ENCODE results near the gene RAB24. TPM values are rescaled to one million over a fixed set of nuclear protein-coding genes. Genes with fewer than 3 reads are reported as not detected.

Gene RAB24
- polyA plus RNA-seq, 1 donor: 77.5 TPM

DNA sequence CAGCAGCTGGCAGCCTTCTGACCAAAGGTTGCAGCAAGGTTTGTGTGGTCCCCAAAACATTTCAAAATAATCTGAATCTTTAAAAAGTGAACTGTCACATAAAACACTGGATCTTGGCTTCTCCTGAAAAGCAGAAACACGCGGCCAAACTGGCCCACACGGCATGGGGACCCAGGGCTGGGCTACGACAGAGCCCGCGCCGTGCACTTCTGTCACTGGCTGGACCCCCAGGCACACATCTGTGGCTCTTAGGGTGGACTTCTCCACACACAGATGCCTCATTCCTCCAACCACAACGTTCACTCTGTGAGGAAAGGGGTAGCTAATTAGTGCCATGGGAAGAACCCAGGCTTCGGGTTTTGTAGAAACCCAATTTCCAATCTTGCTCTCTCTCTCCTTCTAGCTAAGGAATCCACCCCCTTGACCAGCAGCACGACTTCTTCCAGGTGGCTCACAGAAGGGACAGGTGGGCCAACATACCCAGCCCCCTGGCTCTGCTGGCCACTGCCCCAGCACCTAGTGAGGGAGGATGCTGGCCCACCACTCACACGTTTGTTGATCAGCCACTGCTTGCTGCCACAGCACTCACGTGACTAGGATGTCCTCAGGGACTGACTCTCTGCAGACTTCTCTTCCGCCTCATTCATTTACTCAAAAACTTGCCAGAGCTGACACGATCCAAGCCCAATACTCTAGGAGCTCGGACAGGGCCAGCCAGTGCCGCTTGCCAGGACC, 30.1 kb upstream of the RAB24 start:
- H3K4me3 ChIP-seq (ENCODE audit: low read length): no peak overlapping the region
- DNase-seq: no peak
- peaks cover 93% of the 10 kb centered on the region for H3K36me3 ChIP-seq (ENCODE audit: control insufficient read depth, insufficient read depth, low read length)
- H3K27ac ChIP-seq (ENCODE audit: low read length): no peak overlapping the region
- H3K9me3 ChIP-seq (ENCODE audit: control insufficient read depth, low read depth, low read length): no peaks in the 10 kb centered on the region
- no peaks in the 10 kb centered on the region for H3K27me3 ChIP-seq (ENCODE audit: control insufficient read depth, insufficient read depth, low read length)
- WGBS (ENCODE audit: insufficient coverage, low lambda C conversion rate): no CpG with 5 or more reads among the region's 16 CpGs
- no peaks in the 10 kb centered on the region for H3K4me1 ChIP-seq (ENCODE audit: control insufficient read depth, insufficient read depth, low read length)

DNA sequence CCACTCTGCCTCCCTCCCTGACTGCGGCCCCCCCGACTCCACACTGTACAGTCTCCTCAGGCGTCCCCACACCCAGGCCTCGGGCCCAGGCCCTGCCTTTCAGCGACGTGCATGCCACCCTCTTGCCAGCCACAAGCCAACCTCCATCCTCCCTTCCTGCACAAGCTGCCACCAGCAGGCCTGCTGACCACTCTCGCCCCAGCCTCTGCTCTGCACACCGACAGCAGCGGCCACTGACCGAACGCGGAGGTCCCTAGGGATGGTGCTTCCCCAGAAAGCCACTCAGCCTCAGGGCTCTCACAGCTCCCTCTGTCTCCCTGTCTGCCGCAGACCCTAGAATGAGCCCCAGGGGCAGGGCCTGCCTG, 29.4 kb upstream of the RAB24 start:
- peaks cover 89% of the 10 kb centered on the region for H3K36me3 ChIP-seq (ENCODE audit: control insufficient read depth, insufficient read depth, low read length)
- no CpG with 5 or more reads among the region's 13 CpGs for WGBS (ENCODE audit: insufficient coverage, low lambda C conversion rate)
- peaks cover 4% of the 10 kb centered on the region for H3K4me1 ChIP-seq (ENCODE audit: control insufficient read depth, insufficient read depth, low read length)
- no peaks in the 10 kb centered on the region for H3K27me3 ChIP-seq (ENCODE audit: control insufficient read depth, insufficient read depth, low read length)
- no peaks in the 10 kb centered on the region for H3K9me3 ChIP-seq (ENCODE audit: control insufficient read depth, low read depth, low read length)
- H3K4me3 ChIP-seq (ENCODE audit: low read length): no peak overlapping the region
- H3K27ac ChIP-seq (ENCODE audit: low read length): no peak overlapping the region
- DNase-seq: no peak

DNA sequence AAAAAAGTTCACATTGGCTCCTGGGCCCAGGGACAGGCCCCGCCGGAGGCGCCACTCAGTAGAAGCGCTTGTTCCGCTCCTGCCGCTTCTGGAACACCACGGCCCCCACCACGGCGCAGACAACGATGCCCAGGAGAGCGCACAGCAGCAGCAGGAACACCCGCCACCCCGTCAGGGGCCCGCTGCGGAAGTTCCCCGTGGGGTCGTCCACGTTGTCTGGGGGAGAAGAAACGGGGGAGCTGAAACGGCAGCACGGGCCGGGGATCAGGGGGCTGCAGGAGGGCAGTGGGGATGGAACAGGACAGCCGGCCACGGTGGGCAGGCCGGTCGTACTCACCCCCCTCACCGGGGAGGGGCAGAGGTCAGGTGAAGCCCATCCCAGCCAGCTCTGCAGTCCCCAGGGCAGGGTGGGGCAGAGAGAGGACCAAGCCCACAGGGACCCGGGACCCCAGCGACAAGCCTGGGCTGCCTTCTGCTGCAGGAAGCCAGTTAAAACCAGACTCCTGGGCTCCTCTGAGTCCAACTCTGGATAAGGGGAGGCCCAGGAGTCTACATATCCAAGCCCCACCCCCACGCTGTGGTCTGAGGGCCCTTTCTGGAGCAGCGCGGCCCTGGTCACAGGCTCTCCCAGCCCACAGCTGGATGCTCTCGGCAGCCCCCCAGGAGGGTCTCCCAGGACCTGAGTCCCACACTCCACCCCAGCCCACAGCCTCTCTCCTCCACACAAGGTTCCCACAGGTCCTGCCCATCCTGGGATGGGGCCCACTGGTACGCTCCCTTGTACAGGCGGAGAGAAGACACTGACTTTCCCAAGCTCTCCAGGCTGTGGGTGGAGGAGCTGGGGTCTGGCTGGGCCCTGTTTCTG, 28.7 kb upstream of the RAB24 start:
- H3K27ac ChIP-seq (ENCODE audit: low read length): no peak overlapping the region
- H3K9me3 ChIP-seq (ENCODE audit: control insufficient read depth, low read depth, low read length): no peaks in the 10 kb centered on the region
- 80% methylated on average over 3 of the region's 35 CpGs for WGBS (ENCODE audit: insufficient coverage, low lambda C conversion rate)
- DNase-seq: no peak
- no peaks in the 10 kb centered on the region for H3K27me3 ChIP-seq (ENCODE audit: control insufficient read depth, insufficient read depth, low read length)
- H3K36me3 ChIP-seq (ENCODE audit: control insufficient read depth, insufficient read depth, low read length): peaks cover 83% of the 10 kb centered on the region
- no peak overlapping the region for H3K4me3 ChIP-seq (ENCODE audit: low read length)
- peaks cover 9% of the 10 kb centered on the region for H3K4me1 ChIP-seq (ENCODE audit: control insufficient read depth, insufficient read depth, low read length)

DNA sequence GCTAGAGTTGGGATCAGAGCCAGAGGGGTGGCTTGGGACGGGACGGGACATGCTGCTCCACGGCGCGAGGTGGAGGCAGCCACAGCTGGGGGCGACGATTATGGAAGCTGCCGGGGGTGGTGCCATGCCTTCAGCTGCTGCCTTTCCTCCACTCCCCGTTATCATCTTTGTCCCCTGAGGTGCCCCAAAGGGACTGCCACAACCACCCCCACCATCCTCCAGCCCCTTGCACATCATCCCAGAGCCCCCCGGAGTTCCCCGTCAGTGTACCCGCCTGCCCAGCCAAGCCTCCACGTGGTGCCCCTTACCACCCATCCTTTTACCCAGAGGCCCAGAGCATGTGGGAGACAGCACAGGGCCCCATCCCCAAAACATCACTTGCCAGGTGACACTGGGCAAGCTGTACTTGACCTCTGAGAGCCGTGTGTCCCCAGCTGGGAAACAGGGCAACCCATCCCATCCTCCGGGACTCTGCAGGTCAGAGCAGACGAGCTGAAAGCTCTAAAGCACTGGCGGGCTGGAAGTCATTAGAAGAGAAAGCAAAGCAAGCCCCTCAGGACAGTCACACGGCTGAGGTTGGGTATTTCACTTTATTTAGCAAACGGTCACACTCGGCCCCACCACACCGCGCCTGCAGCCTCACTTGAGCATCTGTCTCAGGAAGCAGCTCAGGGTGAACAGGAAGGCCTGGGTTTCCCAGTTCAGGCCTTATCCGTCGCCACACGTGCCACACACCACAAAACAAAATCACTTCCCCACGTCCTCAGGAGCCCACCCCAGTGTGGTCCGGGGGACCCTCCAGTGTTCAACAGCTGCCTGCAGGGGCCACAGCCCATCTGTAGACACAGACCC, 27.7 kb upstream of the RAB24 start:
- H3K4me1 ChIP-seq (ENCODE audit: control insufficient read depth, insufficient read depth, low read length): peaks cover 15% of the 10 kb centered on the region
- H3K36me3 ChIP-seq (ENCODE audit: control insufficient read depth, insufficient read depth, low read length): peaks cover 73% of the 10 kb centered on the region
- H3K9me3 ChIP-seq (ENCODE audit: control insufficient read depth, low read depth, low read length): no peaks in the 10 kb centered on the region
- no peak overlapping the region for H3K4me3 ChIP-seq (ENCODE audit: low read length)
- no CpG with 5 or more reads among the region's 27 CpGs for WGBS (ENCODE audit: insufficient coverage, low lambda C conversion rate)
- no peak overlapping the region for H3K27ac ChIP-seq (ENCODE audit: low read length)
- no peaks in the 10 kb centered on the region for H3K27me3 ChIP-seq (ENCODE audit: control insufficient read depth, insufficient read depth, low read length)
- no peak for DNase-seq

DNA sequence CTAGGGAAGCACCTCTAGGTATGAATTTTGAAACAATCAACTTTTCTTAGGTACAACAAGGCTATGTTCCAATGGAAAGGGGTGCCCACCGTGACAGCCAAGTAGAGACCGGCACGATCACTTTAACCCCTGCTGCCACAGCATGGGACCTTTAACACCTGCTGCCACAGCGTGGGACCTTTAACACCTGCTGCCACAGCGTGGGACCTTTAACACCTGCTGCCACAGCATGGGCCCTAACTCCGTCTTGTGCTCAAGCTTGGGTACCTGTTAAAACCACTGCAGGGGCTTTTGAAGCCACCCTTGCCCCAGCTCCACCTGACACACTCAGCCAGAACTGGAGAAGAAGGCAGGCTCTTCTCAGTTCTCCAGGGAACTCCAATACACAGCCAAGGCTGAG, 26.4 kb upstream of the RAB24 start:
- Histone ChIP-seq H3K9me3 (ENCODE audit: control insufficient read depth, low read depth, low read length) (no peaks in the 10 kb centered on the region), H3K36me3 (ENCODE audit: control insufficient read depth, insufficient read depth, low read length) (peaks cover 60% of the 10 kb centered on the region)

DNA sequence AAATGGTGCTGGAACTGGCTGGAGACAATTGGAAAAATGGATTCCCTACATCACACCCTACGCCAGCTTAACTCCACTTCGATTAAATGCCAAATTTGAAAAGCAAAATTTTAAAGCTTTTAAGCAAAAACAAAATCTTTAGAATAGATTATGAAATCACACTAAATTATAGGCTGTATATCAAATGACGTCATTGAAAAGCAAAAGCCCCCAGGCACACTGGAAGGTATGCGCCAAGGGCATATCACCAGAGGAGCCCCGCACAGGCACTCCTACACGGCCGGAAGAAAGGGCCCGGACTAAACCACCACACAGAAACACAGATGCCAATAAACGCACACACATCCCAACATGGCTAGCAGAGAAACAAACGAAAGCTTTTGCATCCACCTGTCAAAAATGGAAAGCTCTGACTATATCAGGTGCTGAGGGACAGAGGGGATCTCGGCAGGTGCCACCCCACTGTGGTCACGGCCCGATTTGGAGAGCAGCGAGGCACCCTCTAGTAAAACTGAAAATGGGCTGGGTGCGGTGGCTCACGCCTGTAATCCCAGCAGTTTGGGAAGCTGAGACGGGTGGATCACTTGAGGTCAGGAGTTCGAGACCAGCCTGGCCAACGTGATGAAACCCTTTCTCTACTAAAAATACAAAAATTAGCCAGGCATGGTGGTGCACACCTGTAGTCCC, 25.2 kb upstream of the RAB24 start:
- WGBS (ENCODE audit: insufficient coverage, low lambda C conversion rate): 100% methylated on average over 1 of the region's 19 CpGs
- peaks cover 48% of the 10 kb centered on the region for H3K36me3 ChIP-seq (ENCODE audit: control insufficient read depth, insufficient read depth, low read length)
- no peaks in the 10 kb centered on the region for H3K9me3 ChIP-seq (ENCODE audit: control insufficient read depth, low read depth, low read length)
- H3K27me3 ChIP-seq (ENCODE audit: control insufficient read depth, insufficient read depth, low read length): no peaks in the 10 kb centered on the region
- no peak for DNase-seq
- H3K4me1 ChIP-seq (ENCODE audit: control insufficient read depth, insufficient read depth, low read length): peaks cover 29% of the 10 kb centered on the region
- no peak overlapping the region for H3K4me3 ChIP-seq (ENCODE audit: low read length)
- H3K27ac ChIP-seq (ENCODE audit: low read length): no peak overlapping the region

More for the DNA sequence above, 26.4 kb upstream of the RAB24 start:
- no peak overlapping the region for H3K4me3 ChIP-seq (ENCODE audit: low read length)
- H3K27ac ChIP-seq (ENCODE audit: low read length): no peak overlapping the region
- WGBS (ENCODE audit: insufficient coverage, low lambda C conversion rate): no CpG with 5 or more reads among the region's 6 CpGs
- DNase-seq: no peak
- no peaks in the 10 kb centered on the region for H3K27me3 ChIP-seq (ENCODE audit: control insufficient read depth, insufficient read depth, low read length)
- H3K4me1 ChIP-seq (ENCODE audit: control insufficient read depth, insufficient read depth, low read length): peaks cover 25% of the 10 kb centered on the region

DNA sequence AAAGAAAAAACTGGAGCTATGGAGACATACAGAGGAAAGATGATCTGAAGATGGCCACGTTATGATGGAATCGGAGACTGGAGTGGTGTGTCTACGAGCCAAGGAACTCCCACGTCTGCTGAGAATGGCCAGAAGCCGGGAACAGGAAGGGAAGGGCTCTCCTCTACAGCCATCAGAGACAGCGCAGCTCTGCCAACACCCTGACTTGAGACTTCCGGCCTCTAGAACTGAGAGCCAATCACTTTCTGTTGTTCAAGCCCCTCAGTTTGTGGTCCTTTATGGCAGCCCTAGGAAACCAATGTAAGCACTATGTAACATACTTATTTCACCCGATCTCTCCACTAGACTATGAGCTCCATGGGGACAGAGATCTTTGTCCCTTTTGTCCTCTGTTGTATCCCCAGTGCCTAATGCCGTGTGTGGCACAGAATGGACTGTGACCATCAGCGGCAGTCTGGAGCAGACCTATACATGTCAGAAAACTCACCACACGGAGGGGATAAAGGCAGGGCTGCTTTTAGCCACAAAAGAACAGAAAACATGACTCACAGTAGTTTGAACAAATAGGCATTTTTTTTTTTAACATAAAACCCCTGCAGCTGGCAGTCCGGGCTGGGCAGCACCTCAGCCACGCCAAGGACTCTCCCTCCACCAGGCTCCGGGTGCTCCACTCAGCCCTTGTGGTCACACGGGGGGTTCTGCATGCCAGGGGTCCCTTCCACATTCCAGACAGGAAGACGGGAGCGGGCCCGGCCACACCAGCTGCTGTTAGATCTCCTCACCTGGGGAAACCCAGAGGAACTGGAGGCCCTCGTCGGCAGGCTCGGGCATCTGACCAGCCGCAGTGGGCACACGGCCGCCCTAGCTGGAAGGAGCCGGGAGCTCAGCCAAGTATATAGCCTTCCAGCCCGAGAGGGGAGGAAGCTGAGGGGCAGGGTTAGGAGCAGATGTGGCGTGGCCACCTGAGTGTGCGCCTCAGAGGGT, 24.3 kb upstream of the RAB24 start:
- Histone ChIP-seq H3K4me1 (ENCODE audit: control insufficient read depth, insufficient read depth, low read length) (peaks cover 29% of the 10 kb centered on the region), H3K27me3 (ENCODE audit: control insufficient read depth, insufficient read depth, low read length) (no peaks in the 10 kb centered on the region), H3K9me3 (ENCODE audit: control insufficient read depth, low read depth, low read length) (no peaks in the 10 kb centered on the region), H3K4me3 (ENCODE audit: low read length) (no peak overlapping the region), H3K27ac (ENCODE audit: low read length) (peak overlapping the region; percentile 16), H3K36me3 (ENCODE audit: control insufficient read depth, insufficient read depth, low read length) (peaks cover 39% of the 10 kb centered on the region)
- WGBS (ENCODE audit: insufficient coverage, low lambda C conversion rate): no CpG with 5 or more reads among the region's 28 CpGs
- peak in 1 of 2 donors; percentile 34 for DNase-seq

DNA sequence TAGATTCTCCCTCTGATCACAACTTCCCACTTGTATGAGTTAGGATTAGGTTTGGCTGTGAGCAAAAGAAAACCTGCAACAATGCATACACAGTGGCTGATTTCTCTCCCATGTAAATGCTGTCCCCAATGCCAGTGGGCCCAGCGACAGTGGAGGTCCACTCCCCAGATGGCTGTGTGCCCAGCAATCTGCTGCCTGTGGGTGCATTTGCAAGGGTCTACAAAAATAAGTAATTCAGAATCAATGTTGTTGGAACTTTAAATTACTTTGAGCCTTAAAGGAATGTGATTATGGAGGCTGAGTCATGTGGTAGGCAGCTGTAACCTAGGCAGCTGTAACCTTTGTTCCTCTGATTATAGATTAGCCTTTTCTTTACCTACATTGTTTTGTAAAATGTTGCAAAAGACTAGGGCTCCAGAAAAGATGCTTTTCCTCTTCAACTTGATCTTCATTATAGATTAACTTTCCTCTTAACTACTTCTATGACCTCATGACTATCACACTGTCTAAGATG, 22.4 kb upstream of the RAB24 start:
- DNase-seq: peak in 1 of 2 donors; percentile 83
- H3K27ac ChIP-seq (ENCODE audit: low read length): peak overlapping the region; percentile 56
- no CpG with 5 or more reads among the region's 1 CpG for WGBS (ENCODE audit: insufficient coverage, low lambda C conversion rate)

DNA sequence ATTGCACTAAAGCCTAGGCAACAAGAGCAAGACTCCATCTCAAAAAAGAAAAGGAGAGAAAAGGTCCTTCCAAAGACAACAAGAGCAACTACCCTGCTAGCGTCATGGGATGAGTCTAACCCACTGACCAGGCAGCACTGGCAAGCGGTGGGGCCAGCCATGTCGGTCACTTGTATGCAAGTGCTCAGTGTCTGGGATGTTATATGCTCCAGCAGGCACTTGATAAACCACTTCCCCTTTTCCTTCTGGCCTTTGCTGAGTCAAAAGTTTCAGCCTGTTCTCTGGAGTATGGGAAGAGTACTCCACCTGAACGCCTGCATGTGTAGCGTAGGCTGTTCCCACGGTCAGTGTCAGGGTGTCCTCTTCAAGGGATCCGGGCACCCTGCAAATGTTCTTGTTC, 17.4 kb upstream of the RAB24 start:
- H3K4me3 ChIP-seq (ENCODE audit: low read length): no peak overlapping the region
- H3K36me3 ChIP-seq (ENCODE audit: control insufficient read depth, insufficient read depth, low read length): peaks cover 5% of the 10 kb centered on the region
- WGBS (ENCODE audit: insufficient coverage, low lambda C conversion rate): 100% methylated on average over 1 of the region's 7 CpGs
- H3K27ac ChIP-seq (ENCODE audit: low read length): no peak overlapping the region
- H3K9me3 ChIP-seq (ENCODE audit: control insufficient read depth, low read depth, low read length): no peaks in the 10 kb centered on the region
- H3K27me3 ChIP-seq (ENCODE audit: control insufficient read depth, insufficient read depth, low read length): no peaks in the 10 kb centered on the region
- H3K4me1 ChIP-seq (ENCODE audit: control insufficient read depth, insufficient read depth, low read length): peaks cover 13% of the 10 kb centered on the region
- no peak for DNase-seq

More for the DNA sequence above, 22.4 kb upstream of the RAB24 start:
- Histone ChIP-seq H3K27me3 (ENCODE audit: control insufficient read depth, insufficient read depth, low read length) (no peaks in the 10 kb centered on the region), H3K4me1 (ENCODE audit: control insufficient read depth, insufficient read depth, low read length) (peaks cover 29% of the 10 kb centered on the region), H3K36me3 (ENCODE audit: control insufficient read depth, insufficient read depth, low read length) (peaks cover 20% of the 10 kb centered on the region), H3K9me3 (ENCODE audit: control insufficient read depth, low read depth, low read length) (no peaks in the 10 kb centered on the region), H3K4me3 (ENCODE audit: low read length) (no peak overlapping the region)

All from large intestine (tissue), 3 donors.